Activated naive CD4-positive, alpha-beta T cell (primary cell): ENCODE results near the gene PCDHB6.
"Not testable (repeated sequence)": the region's sequence is repeated elsewhere in the genome, so short reads cannot be mapped to it uniquely, and the experiment has no call there.

Source experiments
- DNase-seq, 4 experiments: peaks; one replicate each; lab custom pipeline; 2025; lab: John Stamatoyannopoulos, UW

Gene PCDHB6

GRCh38 chr5:141149812-141150211 lies at the start of gene PCDHB6:
Gene PCDHB6, plus strand, starts transcription at chr5:141150057. Its CDS starts 201 bp downstream, at chr5:141150258.
- no peak for DNase-seq

- no peak for DNase-seq
These were observed 49.5 kb upstream of the PCDHB6 start, which contains the start of gene PCDHB3 for GRCh38 chr5:141100243-141100805. Gene PCDHB3, plus strand, starts transcription at chr5:141100473. Its CDS starts 177 bp downstream, at chr5:141100650.

GRCh38 chr5:141101059-141101458 lies 48.8 kb upstream of the PCDHB6 start:
- no peak for DNase-seq

GRCh38 chr5:141102070-141102469 lies 47.8 kb upstream of the PCDHB6 start:
- DNase-seq = not testable (repeated sequence)

- not testable (repeated sequence) for DNase-seq
These were observed 47.4 kb upstream of the PCDHB6 start for GRCh38 chr5:141102471-141102870.

GRCh38 chr5:141105350-141105749 lies 44.5 kb upstream of the PCDHB6 start:
- no peak for DNase-seq

GRCh38 chr5:141119250-141119649 lies 30.6 kb upstream of the PCDHB6 start:
- DNase-seq = no peak

- DNase-seq = no peak
These were observed 28.3 kb upstream of the PCDHB6 start, which contains the start of gene PCDHB4 for GRCh38 chr5:141121563-141121962. Gene PCDHB4, plus strand, starts transcription at chr5:141121818. Its CDS starts 181 bp downstream, at chr5:141121999.

GRCh38 chr5:141121985-141122384 lies 27.9 kb upstream of the PCDHB6 start:
- DNase-seq = no peak

GRCh38 chr5:141123396-141124135 lies 26.3 kb upstream of the PCDHB6 start:
- not testable (repeated sequence) for DNase-seq

- DNase-seq = no peak
These were observed 22.6 kb upstream of the PCDHB6 start for GRCh38 chr5:141127305-141127704.

- no peak for DNase-seq
These were observed 14.7 kb upstream of the PCDHB6 start, which contains the start of gene PCDHB5 for GRCh38 chr5:141135030-141135717. Gene PCDHB5, plus strand, starts transcription at chr5:141135206. Its CDS starts 229 bp downstream, at chr5:141135435.

GRCh38 chr5:141135718-141136266 lies 14.1 kb upstream of the PCDHB6 start:
- DNase-seq = no peak

GRCh38 chr5:141137346-141137745 lies 12.5 kb upstream of the PCDHB6 start:
- DNase-seq = not testable (repeated sequence)

GRCh38 chr5:141150224-141150992 lies 551 bp downstream of the PCDHB6 start:
- no peak for DNase-seq

GRCh38 chr5:141150993-141151325 lies 1.1 kb downstream of the PCDHB6 start:
- DNase-seq = no peak

GRCh38 chr5:141151632-141152031 lies 1.8 kb downstream of the PCDHB6 start:
- DNase-seq = not testable (repeated sequence)

- not testable (repeated sequence) for DNase-seq
These were observed 2.2 kb downstream of the PCDHB6 start for GRCh38 chr5:141152096-141152495.

GRCh38 chr5:141155540-141156374 lies 5.9 kb downstream of the PCDHB6 start:
- DNase-seq = no peak

- DNase-seq = not testable (repeated sequence)
These were observed 7.5 kb downstream of the PCDHB6 start for GRCh38 chr5:141157356-141157755.

GRCh38 chr5:141157901-141158300 lies 8.0 kb downstream of the PCDHB6 start:
- DNase-seq = not testable (repeated sequence)
